HG03442 (cell line): ENCODE data around the gene GTF2IRD1.
"Not testable (repeated sequence)": the region's sequence is repeated elsewhere in the genome, so short reads cannot be mapped to it uniquely, and the experiment has no call there.

Source experiments
- ATAC-seq: cut with Tn5 transposase; IDR thresholded peaks from one replicate; pipeline ENCODE4 v1.9.1; 2021; ENCODE audit warnings: mild to moderate bottlenecking, moderate library complexity; ENCODE audit not compliant: unreplicated experiment

The GTF2IRD1 gene

GRCh38 chr7:74489997-74490945 lies 36.6 kb downstream of the GTF2IRD1 start:
- no peak for ATAC-seq

GRCh38 chr7:74491490-74491889 lies 37.8 kb downstream of the GTF2IRD1 start:
- ATAC-seq: not testable (repeated sequence)

GRCh38 chr7:74493295-74493694 lies 39.6 kb downstream of the GTF2IRD1 start:
- no peak for ATAC-seq

GRCh38 chr7:74494076-74494548 lies 40.4 kb downstream of the GTF2IRD1 start:
- ATAC-seq: no peak

GRCh38 chr7:74495112-74496086 lies 41.7 kb downstream of the GTF2IRD1 start:
- ATAC-seq: no peak

- ATAC-seq: no peak
Observed at GRCh38 chr7:74496272-74496671, 42.6 kb downstream of the GTF2IRD1 start.

- not testable (repeated sequence) for ATAC-seq
Observed at GRCh38 chr7:74496773-74497172, 43.1 kb downstream of the GTF2IRD1 start.

GRCh38 chr7:74498354-74498753 lies 44.6 kb downstream of the GTF2IRD1 start:
- no peak for ATAC-seq

GRCh38 chr7:74498996-74499834 lies 45.5 kb downstream of the GTF2IRD1 start:
- ATAC-seq: no peak

- no peak for ATAC-seq
Observed at GRCh38 chr7:74499835-74500388, 46.2 kb downstream of the GTF2IRD1 start.

- no peak for ATAC-seq
Observed at GRCh38 chr7:74501298-74501697, 47.6 kb downstream of the GTF2IRD1 start.

- ATAC-seq: no peak
Observed at GRCh38 chr7:74502216-74502891, 48.6 kb downstream of the GTF2IRD1 start.

GRCh38 chr7:74503061-74503460 lies 49.4 kb downstream of the GTF2IRD1 start:
- ATAC-seq: no peak

GRCh38 chr7:74503943-74504342 lies 50.2 kb downstream of the GTF2IRD1 start:
- ATAC-seq: no peak

GRCh38 chr7:74505471-74506324 lies 52.0 kb downstream of the GTF2IRD1 start:
- ATAC-seq: no peak

- no peak for ATAC-seq
Observed at GRCh38 chr7:74506325-74506724, 52.6 kb downstream of the GTF2IRD1 start.

- no peak for ATAC-seq
Observed at GRCh38 chr7:74507538-74508319, 54.0 kb downstream of the GTF2IRD1 start.

- not testable (repeated sequence) for ATAC-seq
Observed at GRCh38 chr7:74509453-74509852, 55.7 kb downstream of the GTF2IRD1 start.
